K562 (cell line): ENCODE data around the gene ROBO2.

Experiments
- ADNP ChIP-seq: fragments of 200-800 bp; sonication (Bioruptor generic); IDR thresholded peaks from 2 replicates; pipeline ENCODE4 v1.6.1; 2016; ENCODE audit warnings: missing genetic modification characterization, missing compliant biosample characterization
- FOS ChIP-seq: IDR thresholded peaks from 3 replicates; pipeline ENCODE4 v1.6.1; 2011; ENCODE audit not compliant: insufficient read length; ENCODE audit errors: extremely low read depth
- FOXA1 ChIP-seq: fragments of 450-650 bp; IDR thresholded peaks from 2 replicates; pipeline ENCODE4 v1.6.1; 2016; ENCODE audit warnings: mild to moderate bottlenecking, borderline replicate concordance
- GABPA ChIP-seq: fragments of 200-800 bp; sonication (Bioruptor generic); conservative IDR thresholded peaks from 2 replicates; pipeline ENCODE4 v1.6.1; 2016; ENCODE audit warnings: low read depth, missing genetic modification characterization, missing compliant biosample characterization
- HNRNPH1 ChIP-seq: fragments of 200-400 bp; formaldehyde crosslinking; optimal IDR thresholded peaks from 2 replicates; pipeline ENCODE3; 2017; ENCODE audit warnings: low read depth, mild to moderate bottlenecking, low read length, moderate library complexity
- KAT8 ChIP-seq: fragments of 450-650 bp; IDR thresholded peaks from 2 replicates; pipeline ENCODE4 v1.6.1; 2016; ENCODE audit warnings: low read depth, mild to moderate bottlenecking
- NFATC3 ChIP-seq: fragments of 450-650 bp; IDR thresholded peaks from 2 replicates; pipeline ENCODE4 v1.6.1; 2017; ENCODE audit warnings: mild to moderate bottlenecking
- POLR2A ChIP-seq: fragments of 450-650 bp; conservative IDR thresholded peaks from 2 replicates; pipeline ENCODE4 v1.6.1; 2016
- RNF2 ChIP-seq: sonication (generic); IDR thresholded peaks from 2 replicates; pipeline ENCODE4 v1.6.1; 2016
- SREBF2 ChIP-seq: sonication (generic); formaldehyde crosslinking; IDR thresholded peaks from 2 replicates; pipeline ENCODE4 v1.4.0; 2020; ENCODE audit warnings: mild to moderate bottlenecking, missing genetic modification reagents
- ZBTB8A ChIP-seq: fragments of 450-650 bp; IDR thresholded peaks from 2 replicates; pipeline ENCODE4 v1.6.1; 2018; ENCODE audit warnings: mild to moderate bottlenecking, moderate library complexity; ENCODE audit not compliant: partially characterized antibody
- TF ChIP-seq, protein P1 (sequence below): sonication (generic); formaldehyde crosslinking; IDR thresholded peaks from 2 replicates; pipeline ENCODE4 v1.8.0; 2022; ENCODE audit warnings: mild to moderate bottlenecking, low read depth, missing genetic modification reagents
- TF ChIP-seq, protein P2 (sequence below), 3 experiments: IDR thresholded peaks in 2 of 3; conservative IDR thresholded peaks in 1 of 3; 2 replicates each; pipeline ENCODE4 v1.5.1; 2011 to 2012; ENCODE audit warnings: low read length in 3 of 3, mild to moderate bottlenecking in 3 of 3, control low read depth in 2 of 3, improper control_type of control experiment in 1 of 3, inconsistent platforms in 1 of 3, low read depth in 1 of 3, mixed read lengths in 1 of 3, moderate library complexity in 1 of 3; ENCODE audit not compliant: insufficient read depth in 2 of 3
- TF ChIP-seq, protein P3 (sequence below), 2 experiments: fragments of 450-650 bp in 1 of 2; sonication (generic) in 1 of 2; formaldehyde crosslinking; conservative IDR thresholded peaks; 2 replicates each; pipeline versions ENCODE4 v1.4.0 to v1.8.1; 2020 to 2022; ENCODE audit warnings: mild to moderate bottlenecking in 1 of 2, missing genetic modification reagents in 1 of 2

DNA sequence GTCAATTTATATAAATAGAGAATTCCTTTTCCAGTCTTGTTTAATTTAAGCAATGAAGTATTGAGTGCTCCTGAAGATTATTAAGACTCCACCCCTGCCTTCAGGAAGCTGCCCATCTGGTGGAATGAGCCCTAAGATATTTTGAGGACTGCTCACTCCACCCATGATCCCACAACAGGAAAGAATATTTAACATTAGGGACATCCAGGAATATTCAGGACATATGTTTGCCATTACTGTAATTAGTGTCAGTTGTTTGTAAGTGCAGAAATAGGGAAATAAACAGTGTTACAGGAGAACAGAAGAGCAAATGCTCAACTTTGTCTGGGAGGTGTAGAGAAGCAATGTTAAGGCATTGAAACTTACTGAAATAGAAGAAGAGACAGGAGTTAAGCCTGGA is 375.0 kb downstream of the ROBO2 start:
- no peak for TF ChIP-seq ADNP (tag)
- no peak for TF ChIP-seq SREBF2
- no peak for TF ChIP-seq NFATC3
- no peak for TF ChIP-seq FOXA1
- TF ChIP-seq, protein P1, sequence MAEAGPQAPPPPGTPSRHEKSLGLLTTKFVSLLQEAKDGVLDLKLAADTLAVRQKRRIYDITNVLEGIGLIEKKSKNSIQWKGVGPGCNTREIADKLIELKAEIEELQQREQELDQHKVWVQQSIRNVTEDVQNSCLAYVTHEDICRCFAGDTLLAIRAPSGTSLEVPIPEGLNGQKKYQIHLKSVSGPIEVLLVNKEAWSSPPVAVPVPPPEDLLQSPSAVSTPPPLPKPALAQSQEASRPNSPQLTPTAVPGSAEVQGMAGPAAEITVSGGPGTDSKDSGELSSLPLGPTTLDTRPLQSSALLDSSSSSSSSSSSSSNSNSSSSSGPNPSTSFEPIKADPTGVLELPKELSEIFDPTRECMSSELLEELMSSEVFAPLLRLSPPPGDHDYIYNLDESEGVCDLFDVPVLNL (CRISPR knock-in tag) = no peak
- TF ChIP-seq, protein P2, sequence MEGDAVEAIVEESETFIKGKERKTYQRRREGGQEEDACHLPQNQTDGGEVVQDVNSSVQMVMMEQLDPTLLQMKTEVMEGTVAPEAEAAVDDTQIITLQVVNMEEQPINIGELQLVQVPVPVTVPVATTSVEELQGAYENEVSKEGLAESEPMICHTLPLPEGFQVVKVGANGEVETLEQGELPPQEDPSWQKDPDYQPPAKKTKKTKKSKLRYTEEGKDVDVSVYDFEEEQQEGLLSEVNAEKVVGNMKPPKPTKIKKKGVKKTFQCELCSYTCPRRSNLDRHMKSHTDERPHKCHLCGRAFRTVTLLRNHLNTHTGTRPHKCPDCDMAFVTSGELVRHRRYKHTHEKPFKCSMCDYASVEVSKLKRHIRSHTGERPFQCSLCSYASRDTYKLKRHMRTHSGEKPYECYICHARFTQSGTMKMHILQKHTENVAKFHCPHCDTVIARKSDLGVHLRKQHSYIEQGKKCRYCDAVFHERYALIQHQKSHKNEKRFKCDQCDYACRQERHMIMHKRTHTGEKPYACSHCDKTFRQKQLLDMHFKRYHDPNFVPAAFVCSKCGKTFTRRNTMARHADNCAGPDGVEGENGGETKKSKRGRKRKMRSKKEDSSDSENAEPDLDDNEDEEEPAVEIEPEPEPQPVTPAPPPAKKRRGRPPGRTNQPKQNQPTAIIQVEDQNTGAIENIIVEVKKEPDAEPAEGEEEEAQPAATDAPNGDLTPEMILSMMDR (IDR thresholded peaks at IDR 0.05 in 2 of 3, conservative IDR thresholded peaks at IDR 0.05 in 1 of 3; ENCODE audit: insufficient read depth in 2 of 3, low read depth in 1 of 3, low read length in 3 of 3) = no peak
- no peak for TF ChIP-seq ZBTB8A
- TF ChIP-seq POLR2A = no peak
- TF ChIP-seq GABPA (tag) = no peak
- TF ChIP-seq HNRNPH1 = no peak
- TF ChIP-seq RNF2 = no peak
- no peak for TF ChIP-seq FOS
- no peak for TF ChIP-seq KAT8
- TF ChIP-seq, protein P3, sequence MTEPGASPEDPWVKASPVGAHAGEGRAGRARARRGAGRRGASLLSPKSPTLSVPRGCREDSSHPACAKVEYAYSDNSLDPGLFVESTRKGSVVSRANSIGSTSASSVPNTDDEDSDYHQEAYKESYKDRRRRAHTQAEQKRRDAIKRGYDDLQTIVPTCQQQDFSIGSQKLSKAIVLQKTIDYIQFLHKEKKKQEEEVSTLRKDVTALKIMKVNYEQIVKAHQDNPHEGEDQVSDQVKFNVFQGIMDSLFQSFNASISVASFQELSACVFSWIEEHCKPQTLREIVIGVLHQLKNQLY (CRISPR knock-in tag; conservative IDR thresholded peaks at IDR 0.05) = no peak
